GM21825 (cell line): ENCODE data around the gene AQP7.
"Not testable (repeated sequence)": the region's sequence is repeated elsewhere in the genome, so short reads cannot be mapped to it uniquely, and the experiment has no call there.

Experiments
- ATAC-seq: cut with Tn5 transposase; IDR thresholded peaks from one replicate; pipeline ENCODE4 v1.9.1; 2021; ENCODE audit warnings: mild to moderate bottlenecking, moderate library complexity; ENCODE audit not compliant: unreplicated experiment

AQP7 gene

GRCh38 chr9:33399047-33399446 is 3.3 kb downstream of the AQP7 start:
- ATAC-seq, result not testable (repeated sequence)

GRCh38 chr9:33397801-33398200 is 4.6 kb downstream of the AQP7 start:
- ATAC-seq, result not testable (repeated sequence)

DNA sequence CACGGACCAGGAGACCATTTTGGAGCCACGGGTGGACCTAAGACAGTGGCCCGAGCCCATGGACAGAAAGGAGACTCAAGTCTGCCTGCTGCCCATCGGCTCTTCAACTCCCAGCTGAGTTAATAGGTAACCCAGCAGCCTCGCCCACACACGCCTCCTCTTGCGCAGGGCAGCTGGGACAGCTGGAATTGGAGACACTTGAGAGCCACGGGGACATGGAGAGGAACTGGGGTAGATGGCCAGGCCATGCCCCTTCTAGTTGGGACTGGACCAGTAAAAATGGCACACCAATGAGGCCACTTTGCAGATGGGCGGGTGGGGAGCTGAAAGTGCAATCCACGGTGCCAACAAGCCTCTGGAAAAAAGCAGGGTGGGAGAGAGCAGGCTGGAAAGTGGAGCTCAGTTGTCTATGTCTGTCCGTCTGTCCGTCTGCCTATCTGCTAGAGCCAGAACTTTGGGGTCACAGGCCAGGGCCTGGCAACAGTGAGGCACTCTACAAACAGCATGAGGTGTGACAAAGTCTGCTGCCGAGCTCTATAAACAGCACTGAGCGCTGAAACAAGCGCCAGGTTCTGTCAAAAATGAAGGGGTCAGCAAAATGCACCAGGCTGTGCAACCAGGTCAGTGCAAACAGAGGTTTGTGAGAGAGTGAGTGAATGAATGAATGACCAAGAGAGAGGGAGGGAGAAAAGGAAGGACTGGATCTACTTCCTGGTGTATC is 7.0 kb downstream of the AQP7 start:
- not testable (repeated sequence) for ATAC-seq

- ATAC-seq, result not testable (repeated sequence)
These were observed 8.4 kb downstream of the AQP7 start for GRCh38 chr9:33393986-33394385.

DNA sequence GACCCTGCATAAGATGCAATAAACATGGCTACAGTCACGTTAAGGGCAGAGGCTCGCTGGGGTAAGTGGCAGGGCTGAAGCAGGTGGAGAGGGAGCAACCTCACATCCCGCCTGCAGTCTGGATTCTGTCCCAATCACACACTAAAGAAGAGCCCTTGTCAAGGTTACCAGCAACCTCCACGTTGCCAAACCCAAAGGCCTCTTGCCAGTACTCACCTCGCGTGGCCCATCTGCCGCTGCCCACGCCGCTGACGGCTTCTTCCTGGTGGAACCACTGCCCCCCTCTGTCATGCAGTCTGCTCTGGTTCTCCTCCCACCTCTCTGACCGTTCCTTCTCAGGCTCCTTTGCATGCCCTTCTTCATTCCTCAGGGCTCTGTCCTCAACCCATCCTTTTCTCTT is 8.8 kb downstream of the AQP7 start:
- ATAC-seq, result no peak

GRCh38 chr9:33392591-33393021 is 9.8 kb downstream of the AQP7 start:
- not testable (repeated sequence) for ATAC-seq

DNA sequence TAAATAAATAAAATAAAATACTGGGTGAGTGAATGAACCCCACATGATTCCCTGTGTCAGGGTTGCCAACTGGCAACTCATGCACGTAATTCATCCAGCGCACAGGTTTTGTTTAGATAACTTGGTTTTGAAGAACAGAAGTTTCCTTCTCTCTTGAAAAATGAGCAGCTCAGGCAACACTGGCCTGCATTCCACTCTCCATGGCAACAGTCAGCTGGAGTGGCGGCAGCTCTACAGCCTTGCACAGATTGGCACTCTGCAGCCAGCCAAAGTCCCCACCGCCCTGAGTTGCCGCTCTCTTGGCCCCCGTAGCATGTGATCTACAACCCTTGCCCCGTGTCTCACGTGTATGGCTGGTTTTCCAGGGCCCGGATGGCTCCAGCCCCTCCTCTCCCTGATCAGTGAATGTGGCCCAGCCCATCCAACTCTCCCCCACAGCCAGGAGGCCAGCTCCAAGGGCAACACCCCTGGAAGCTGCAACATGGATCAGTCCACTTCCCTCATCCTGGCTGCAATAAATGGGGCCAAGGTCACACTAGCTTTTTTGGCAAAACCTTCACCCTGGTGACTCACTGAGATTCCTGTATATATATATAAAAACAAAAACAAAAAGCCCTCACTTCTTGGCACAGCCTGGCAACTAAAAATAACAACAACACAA is 11.1 kb downstream of the AQP7 start:
- ATAC-seq, result not testable (repeated sequence)

GRCh38 chr9:33388110-33388994 is 14.0 kb downstream of the AQP7 start:
- ATAC-seq, result no peak

GRCh38 chr9:33386998-33387397 is 15.4 kb downstream of the AQP7 start:
- not testable (repeated sequence) for ATAC-seq

GRCh38 chr9:33386641-33386996 is 15.7 kb downstream of the AQP7 start:
- ATAC-seq, result not testable (repeated sequence)

DNA sequence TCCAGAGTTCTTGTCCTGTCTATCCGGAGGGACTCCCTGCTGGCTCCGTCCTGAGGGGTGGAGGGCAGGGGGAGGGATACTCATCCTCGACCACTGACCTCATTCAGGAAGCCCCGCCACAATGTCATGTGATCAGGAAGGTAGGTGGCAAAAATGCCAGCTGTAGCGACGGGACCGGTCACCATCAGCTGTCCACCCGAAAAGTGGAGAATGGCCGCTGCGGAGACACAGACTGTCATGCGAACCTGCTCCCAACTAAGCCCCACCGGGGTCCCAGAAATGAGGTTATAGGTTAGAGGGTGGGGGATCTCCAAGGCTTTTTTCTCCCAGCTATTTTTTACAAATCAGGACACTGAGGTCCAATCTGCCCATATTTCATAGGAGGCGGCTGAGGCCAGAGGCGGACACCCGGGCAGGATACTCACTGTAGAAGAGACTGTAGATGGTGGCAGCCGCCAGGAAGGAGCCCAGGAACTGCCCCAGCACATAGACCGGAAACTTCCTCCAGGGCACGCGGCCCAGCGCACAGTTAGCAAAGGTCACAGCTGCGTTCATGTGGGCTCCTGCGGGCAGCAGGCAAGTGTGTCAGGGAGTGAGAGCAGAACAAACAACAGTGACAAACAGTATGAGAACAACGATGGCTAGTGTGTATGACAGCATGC is 16.3 kb downstream of the AQP7 start:
- ATAC-seq, result not testable (repeated sequence)

- ATAC-seq, result not testable (repeated sequence)
These were observed 16.8 kb downstream of the AQP7 start for GRCh38 chr9:33385536-33385935.

DNA sequence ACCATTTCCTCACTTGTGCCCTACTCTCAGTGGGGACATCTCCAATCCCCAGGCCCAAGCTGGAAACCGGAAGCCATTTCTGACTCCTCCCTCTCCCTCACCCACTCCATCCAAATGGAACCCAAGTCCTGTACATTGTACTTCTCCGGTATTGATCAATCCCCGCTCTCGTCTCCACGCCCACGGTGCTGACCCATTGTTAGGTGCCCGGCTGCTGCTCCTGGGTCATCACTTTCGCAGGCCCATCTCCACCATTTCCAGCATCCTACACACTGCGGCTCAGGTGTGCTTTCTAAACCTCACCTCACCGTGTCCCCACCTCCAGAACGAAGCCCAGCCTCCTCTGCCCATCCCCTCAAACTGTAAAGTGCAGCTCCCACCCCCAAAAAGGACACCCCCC is 19.0 kb downstream of the AQP7 start:
- not testable (repeated sequence) for ATAC-seq

DNA sequence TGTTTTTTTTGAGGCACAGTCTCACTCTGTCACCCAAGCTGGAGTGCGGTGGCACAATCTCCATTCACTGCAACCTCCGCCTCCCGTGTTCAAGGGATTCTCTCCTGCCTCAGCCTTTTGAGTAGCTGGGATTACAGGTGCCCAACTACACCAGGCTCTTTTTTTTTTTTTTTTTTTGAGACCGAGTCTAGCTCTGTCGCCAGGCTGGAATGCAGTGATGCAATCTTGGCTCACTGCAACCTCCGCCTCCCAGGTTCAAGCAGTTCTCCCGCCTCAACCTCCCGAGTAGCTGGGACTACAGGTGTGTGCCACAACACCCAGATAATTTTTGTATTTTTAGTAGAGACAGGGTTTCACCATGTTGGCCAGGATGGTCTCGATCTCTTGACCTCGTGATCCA is 20.0 kb downstream of the AQP7 start:
- ATAC-seq, result not testable (repeated sequence)

DNA sequence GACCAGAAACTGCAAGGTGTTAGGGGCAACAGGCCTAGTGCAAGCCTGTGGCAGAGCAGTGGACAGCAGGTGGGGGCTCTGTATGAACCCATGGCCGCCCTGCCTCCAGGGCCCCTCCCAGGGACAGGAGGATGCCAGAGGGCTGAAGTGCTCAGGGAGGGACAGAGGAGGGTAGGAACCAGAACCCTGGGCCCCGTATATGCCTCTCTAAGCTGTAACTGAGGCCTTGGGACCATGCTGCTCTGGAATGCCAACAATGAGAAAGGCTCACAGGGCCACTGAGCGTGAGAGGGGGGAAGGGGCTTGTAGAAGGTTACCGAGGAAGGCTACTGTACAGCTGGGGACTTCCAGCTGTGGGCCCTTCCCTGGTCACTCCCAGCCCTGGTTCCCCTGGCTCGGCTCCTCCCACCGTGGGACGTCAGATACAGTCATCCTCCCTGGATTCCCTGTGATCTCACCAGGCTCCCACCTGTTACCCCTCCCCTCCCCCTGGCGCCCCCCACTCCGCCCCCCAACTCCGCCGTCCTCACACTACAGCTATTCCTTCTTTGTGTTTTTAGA is 21.1 kb downstream of the AQP7 start:
- no peak for ATAC-seq

DNA sequence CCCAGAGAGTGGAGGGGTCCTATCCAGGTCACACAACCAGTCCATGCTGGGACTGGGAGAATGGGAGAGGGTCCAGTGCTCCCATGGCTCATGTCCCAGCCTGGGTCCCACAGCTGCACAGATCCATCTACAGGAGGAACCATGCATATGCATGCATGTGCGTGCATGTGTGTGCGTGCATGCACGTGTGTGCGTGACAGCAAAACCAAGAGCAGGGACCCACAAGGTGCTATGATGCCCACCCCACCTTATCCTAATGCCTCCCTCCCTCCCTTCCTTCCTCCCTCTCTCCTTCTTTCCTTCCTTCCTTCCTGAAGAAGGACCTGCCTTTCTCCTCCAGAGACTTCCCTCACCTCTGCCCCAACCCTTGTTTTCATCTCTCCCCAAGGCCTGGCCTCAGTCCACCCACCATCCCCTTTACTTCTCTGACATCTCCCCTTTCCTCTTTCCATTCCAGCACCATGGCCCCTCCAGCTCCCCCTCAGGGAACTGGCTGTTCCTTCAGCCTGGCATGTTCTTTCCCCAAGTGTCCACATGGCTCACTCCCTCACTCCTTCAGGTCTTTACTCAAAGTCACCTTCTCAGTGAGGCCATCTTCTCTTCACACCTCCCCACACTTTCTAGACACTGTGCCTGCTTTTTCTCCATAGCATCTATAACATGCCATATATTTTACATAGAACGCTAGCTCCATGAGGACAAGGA is 21.8 kb downstream of the AQP7 start:
- no peak for ATAC-seq

GRCh38 chr9:33379666-33380389 is 22.5 kb downstream of the AQP7 start:
- no peak for ATAC-seq

- ATAC-seq, result no peak
These were observed 24.1 kb downstream of the AQP7 start for GRCh38 chr9:33378121-33378795.
